GM18520 (cell line): ENCODE results near the gene TMED8.
"Not testable (repeated sequence)": the region's sequence is repeated elsewhere in the genome, so short reads cannot be mapped to it uniquely, and the experiment has no call there.

Source experiments
- ATAC-seq: cut with Tn5 transposase; IDR thresholded peaks from one replicate; pipeline ENCODE4 v1.9.1; 2021; ENCODE audit not compliant: unreplicated experiment

TMED8 gene

DNA sequence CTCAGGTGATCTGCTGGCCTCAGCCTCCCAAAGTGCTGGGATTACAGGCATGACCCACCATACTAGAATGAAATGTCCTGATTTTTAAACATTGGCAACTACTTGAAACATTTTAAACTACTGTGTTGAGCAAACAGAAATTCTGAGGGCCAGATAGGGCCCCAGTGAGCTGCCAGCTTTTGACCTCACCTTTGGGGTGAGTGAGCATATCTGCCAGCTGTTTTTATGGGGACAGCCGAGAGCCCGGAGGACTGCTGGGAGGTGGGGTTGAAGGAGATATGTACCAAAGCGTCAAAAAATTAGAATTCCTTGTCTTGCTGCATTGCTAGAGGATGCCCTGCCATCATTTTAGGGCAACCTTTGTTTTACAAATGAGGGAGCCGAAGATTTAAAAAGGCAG, 53.3 kb downstream of the TMED8 start:
- ATAC-seq: no peak

DNA sequence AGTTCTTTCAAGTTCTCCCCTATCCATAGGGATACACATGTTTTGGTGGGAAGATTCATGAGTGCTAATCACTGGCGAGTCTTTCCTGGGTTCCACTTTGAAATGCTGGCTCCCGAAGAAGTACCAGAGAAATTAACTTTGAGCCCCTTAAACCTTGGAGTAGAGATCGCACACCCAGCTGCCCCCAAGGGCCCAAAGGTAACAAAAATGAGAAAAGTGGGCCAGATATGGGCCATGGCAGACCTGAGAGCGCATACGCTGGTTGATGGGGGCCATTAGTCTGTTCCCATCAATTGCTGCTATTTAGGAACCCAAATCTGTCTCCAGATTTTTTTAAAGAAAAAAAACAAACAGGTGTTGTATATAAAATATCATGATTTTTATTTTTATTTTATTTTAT, 53.9 kb downstream of the TMED8 start:
- no peak for ATAC-seq

DNA sequence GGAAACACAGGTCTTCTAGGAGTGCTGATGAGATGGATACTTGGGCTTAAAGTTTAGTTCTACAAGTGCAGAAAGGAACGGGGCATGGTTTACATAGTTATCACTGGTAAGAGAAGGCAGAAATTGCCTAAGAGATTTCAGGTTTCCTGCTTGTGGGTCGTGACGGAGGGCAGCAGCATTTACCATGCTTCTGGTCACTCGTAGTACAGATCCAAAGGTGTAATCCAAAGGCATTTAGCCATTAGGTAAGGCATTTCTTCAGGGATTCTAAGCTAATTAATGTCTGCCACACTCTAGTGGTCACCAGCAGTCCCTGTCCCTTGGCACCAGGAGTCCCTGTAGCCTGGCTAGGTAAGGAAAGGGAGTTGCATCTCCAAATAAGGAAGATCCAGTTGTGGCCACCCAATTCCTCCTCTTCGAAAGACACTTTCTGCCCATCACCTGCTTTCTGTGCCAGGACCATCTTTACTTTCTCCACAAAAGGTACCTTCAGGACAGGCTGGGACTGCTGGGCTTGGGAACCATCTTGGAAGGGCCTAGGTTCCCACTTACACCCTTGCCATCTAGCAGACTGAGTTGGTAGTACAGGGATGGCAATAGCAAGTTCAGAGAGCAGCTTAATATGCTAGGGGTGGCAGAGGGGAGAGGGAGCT, 54.5 kb downstream of the TMED8 start:
- no peak for ATAC-seq

DNA sequence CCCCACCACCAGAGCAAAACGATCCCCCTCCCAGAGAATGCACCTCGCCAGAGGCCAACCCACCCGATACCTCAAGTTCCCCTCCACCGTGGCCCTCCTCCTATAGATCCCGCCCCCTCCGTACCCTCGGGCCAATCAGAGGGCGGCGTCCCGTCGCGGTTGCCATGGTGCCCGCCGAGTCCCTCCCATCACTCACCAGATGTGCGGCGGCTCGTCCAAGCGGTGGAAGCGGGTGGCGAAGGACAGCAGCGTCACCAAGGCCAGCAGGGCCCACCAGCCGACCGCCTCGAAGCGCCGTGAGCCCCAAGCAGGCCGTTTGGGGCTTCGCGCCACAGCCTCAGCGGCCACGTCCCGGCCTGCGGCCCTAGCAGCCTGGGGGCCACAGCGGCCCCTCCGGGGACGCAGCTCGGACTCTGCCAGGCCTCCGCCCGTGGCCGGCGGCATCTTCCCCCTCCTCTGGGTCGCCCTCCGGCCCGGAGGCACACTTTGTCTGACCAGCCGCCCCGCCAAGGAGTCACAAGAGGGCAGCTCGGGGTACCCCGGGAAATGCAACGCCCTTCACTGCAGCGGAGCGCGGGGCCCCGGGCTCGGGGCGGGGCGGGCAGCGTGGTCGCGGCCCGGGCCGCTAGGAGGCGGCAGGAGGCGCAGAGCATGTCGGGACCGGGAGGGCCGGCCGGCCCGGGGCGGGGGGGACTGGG, 56.5 kb downstream of the TMED8 start, which contains the start of gene POMT2:
POMT2 (minus strand) TSS at position 646 of the 698 bp plus-strand sequence; CDS start at position 444, 202 bp downstream.
- ATAC-seq: peak; percentile 52

DNA sequence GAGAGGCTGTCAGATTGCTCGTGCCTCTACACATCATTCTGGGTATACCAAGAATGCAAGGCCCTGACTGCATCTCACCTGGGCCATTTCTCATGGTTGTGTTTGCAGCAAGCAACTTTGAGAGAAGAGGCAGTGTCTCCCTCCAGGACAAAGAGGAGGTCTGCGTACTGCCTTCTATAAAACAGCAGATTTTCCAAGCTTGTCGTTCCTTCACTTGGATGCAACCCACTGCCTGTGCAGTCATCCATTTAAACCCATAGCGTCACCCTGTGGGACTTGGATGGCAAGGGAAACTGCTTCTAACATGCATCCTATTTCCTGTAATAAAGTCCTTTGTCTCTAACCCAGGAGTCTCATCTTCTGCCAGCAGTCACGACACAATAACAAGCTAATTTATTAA, 57.5 kb downstream of the TMED8 start:
- no peak for ATAC-seq

DNA sequence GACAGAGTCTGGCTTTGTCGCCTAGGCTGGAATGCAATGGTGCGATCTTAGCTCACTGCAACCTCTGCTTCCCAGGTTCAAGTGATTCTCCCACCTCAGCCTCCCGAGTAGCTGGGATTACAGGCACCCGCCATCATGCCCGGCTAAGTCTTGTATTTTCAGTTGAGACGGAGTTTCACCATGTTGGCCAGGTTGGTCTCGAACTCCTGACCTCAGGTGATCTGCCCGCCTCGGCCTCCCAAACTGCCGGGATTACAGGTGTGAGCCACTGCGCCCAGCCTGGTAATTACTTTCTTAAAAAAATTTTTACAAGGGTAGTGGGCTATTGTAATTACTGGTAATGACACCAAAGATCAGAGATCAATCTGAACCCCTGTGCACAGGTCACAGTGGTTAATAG, 58.1 kb downstream of the TMED8 start:
- not testable (repeated sequence) for ATAC-seq

DNA sequence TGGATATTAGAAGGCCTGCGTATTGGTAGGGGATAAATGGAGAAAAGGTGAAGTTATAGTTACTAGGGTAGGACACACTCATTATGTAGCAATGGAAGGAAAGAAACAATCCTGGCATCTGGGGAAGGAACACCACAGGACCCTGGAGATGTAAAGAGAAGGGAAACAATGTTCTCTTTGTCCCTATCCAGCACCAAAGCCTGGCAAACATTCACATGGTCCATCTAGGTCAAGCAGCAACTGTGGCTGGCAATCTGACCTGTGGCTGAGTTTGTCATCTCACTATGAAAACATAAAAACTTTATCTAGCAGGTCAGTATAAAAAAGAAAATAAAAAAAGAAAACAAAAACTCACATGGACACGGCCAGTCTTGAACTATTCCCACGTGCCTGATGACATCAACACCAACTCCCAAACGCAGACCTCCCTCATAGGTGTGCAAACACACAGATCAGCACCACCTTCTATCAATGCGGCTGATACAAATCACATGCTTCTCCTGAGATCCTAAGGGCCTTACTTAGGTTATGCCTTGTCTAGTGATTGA, 58.8 kb downstream of the TMED8 start:
- ATAC-seq: no peak

DNA sequence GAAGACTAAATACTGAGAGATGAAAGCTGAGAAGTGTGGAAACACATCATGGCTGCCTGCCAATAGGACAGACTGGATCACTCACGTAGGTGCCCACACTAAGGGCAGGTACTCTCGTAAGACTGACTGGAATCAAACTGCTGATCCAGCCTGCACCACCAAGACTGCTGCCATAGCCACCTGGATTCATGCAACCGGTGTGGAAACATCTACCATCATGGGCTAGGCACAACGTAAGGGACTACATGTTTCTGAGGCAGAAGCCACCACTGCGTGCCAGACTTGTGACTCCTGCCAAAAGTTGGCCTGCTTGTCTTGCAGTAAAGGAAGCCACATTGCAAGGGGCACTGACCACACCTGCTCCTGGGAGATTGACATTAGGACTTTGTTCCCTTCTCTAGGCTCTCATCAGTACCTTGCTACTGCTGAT, 60.0 kb downstream of the TMED8 start:
- no peak for ATAC-seq

DNA sequence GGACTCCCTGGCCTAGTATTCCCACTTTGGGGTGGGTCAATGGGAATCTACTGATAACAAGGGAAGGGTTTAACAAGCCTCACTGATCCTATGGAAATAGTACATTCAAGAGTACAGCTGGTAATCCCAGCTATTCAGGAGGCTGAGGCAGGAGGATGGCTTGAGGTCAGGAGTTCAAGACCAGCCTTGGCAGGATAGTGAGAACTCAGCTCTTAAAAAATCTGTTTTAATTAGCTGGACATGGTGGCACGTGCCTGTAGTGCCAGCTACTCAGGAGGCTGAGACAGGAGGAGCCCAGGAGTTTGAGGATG, 60.7 kb downstream of the TMED8 start:
- ATAC-seq: no peak

DNA sequence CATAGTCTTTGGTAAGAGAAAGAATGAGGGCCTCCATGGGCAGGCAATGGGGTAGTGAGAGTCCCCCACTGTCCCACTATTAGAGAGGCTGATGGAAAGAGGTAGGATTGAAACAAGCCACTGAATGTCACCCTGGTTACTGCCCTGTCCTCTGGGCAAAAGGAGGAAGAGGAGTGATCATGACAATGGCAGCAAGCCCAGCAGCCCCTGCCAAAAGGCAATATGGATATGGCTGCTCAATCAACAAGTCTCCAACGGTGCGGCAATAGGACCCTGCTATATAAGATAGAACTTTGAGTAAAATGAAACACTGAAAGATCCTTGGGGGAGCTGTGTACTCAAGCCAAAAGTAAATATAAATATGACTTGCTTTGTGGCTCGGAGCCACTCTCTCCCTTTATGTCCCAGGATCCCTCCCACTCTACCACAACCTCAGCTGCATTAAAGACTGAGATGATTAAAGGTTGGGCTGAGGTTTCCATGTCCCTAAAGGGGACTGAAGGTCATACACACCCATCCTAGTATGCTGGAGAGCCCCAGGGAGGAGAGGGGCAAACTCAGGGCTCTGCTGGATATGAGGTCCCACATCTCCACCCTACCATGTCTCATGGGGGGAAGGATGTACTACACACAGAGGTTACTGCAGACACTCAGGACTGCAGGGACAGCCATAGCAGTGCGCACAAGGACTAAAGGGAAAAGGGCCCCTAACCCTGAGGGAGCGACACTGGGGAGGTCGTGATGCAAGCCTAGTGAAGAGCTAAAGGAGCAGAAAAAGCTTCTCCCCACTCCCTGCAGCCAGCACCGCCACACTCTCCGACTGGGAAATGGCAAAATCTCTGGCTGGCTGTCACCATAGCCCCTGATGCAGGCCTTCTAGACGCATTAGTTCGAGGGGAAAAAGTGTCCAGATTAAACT, 62.1 kb downstream of the TMED8 start:
- no peak for ATAC-seq

DNA sequence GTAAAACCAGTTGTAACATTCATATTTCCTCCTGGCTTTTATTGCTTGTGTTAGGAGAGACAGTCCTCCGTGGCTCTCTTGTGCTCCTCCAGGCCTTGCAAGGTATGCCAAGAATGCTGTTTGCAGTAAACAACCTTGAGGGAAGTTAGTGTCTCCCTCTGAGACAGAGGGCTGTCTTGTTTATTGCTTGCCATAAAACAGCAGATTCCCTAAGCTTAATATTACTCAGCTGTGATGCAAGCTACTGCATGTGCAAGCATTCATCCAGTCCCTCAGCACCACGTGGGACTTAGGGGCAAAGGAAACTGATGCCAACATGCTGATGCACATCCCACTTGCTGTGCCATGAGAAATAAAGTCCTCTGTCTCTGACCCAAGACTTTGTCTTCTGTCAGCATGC, 62.9 kb downstream of the TMED8 start:
- no peak for ATAC-seq

DNA sequence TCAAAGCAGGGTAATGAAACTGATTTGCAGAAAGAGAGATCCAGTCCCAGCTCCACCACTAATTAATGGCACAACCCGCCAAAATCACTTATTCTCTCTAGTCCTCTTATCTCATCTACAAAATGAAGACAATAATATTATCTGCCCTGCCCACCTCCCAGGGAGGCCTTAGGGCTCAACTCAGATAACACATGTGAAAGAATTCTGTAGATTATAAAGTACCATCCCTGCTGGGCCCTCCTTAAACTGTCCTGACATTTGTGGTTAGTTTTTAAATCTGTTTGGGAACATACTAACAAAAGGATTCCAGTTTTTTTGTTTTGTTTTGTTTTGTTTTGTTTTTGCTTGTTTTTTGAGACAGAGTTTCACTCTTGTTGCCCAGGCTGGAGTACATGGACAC, 63.5 kb downstream of the TMED8 start:
- ATAC-seq: no peak

DNA sequence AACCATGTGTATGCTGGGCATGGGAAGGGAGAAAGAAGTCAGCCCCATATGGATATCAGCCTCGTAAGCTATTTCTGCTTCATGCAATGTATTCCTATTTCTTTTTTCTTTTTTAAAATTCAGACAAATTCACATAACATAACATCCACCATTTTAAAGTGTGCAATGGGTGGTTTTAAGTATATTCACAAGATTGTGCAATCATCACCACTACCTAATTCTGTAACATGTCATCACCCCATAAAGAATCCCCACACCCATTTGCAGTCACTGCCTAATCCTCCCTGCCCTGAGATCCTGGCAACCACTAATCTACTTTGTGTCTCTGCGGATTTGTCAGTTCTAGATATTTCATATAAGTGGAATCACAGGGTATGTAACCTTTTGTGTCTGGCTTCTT, 65.7 kb downstream of the TMED8 start:
- ATAC-seq: no peak

DNA sequence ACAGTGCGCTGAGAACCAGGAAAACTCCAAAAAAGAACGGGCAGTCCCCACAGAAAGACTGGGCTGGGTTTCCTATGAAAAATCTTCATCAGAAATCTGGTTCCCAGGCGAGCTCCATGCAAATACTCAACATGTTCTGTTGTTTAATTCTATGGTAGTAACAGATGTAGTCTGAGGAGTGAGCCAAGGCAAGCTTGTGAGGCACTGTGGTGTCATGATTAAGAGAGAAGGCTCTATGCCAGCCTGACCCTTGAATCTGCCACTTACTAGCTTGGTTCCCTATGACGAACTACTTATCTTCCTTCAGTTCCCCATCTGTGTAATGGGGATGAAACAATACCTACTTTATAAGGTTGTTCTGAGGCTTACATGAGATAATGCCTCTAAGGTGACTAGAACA, 66.9 kb downstream of the TMED8 start:
- ATAC-seq: no peak

DNA sequence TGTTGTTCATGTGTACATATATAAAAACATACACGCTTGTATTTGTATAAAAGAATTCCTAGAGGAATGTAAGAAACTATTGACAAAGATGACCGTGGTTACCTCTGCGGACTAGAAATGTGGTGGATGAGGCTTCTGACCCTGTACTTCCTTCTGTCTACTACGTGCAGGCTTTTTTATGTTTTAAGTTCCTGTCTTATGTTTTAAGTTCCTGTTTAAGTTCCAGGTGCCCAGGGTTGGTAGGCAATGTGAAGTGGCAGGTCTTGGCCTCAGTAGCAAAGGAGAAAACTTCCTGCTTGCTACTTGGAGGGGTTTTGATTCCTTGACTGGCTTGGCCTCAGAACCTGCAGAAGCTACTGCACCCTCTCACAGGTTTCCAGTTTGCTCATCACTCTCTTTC, 67.8 kb downstream of the TMED8 start:
- ATAC-seq: no peak

DNA sequence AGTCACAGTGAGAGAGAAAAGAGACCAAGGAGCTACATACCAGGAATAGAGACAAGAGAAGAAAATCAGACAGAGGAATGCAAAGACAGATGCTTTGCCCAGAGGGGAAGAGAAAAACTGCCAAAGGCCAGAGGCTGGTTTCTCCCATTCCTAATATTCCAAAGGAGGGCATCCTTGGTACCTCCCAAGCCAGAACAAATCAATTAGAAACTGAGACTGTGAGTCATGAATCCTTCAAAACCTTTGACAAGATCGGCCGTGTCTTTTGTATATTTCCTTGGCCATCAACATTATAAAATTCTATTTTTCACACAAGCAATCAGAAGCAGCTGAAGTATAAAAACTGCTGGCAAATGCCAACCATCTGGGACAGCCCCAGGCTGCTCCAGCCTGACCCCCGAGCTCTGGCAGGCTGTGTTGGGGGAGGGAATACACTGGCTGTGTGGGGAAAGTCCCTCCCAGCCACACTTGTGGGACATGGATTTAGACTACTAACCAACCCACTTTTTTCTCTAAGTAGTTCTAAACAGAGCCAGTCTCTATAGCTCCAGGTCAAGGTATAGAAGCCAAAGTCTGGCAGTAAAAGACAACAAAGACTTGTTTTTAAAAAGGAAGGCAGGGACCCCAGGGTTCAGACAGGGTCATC, 69.9 kb downstream of the TMED8 start:
- no peak for ATAC-seq

DNA sequence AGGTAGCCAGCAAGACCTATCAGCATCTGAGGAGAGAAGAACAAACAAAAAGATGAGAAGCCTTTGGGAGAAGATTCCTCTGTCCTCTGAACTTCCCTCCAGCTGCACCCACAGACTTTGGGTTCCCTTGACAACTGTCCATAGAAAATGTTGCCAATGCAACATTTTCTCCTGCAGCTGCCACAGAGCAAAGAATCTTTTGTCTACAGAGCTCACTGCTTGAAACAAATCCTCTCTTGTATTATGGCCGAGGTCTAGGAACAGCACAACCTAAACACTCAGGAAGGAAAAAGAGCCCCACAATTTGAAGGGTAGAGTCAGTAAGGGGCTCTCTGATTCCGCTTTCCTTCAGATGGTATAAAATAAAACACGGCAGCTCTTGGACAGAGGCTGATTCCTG, 70.5 kb downstream of the TMED8 start:
- no peak for ATAC-seq

DNA sequence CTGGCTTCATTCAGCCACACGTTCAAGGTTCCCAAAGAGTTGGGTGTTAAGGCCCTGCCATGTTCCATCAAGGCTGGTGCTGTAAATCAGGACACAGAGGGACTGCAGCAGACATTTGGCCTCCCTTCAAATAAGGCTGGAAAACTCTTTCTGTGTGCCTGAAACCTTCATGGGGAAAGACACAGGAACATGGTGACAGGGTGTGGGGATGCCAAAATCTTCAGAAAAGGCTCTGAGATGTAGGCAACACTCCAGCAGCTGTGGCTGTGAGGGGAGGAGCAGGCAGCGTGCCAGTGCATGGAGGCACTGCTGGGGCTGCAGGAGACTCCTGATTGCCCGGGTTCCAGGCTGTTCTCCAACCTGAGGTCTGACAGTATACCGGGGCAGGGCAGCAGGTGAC, 71.2 kb downstream of the TMED8 start:
- ATAC-seq: no peak

DNA sequence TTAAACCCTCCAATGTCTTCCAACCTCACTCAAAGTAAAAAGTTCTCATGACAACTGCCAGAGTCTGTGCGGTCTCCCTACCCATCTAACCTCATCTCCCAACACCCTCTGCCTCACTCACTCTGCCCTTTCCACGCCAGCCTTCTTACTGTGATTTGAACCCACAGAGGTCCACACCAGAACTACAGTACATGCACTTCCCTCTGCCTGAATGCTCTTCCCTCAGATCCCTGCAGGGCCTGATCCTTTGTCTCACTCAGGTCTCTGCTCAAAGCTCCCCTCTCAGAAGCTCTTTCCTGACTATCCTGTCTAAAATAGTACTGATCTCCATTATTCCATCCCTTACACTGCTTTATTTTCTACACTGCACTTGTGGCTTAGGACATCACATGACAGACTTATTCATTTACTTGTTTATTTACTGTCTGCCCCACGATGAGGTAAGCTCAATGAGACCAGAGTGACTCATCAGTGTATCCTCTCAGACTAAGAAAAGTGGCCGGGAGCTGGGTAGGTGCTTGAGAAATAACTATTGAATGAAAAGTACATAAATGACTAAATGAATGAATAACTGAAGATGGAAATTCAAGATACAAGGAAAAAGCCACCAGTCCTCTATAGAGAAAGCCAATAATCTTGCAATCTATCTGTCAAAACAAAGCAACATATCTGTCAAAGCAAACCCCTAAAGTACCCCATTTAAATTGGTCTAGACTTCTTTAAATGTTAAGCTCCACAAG, 73.3 kb downstream of the TMED8 start:
- peak; percentile 60 for ATAC-seq

DNA sequence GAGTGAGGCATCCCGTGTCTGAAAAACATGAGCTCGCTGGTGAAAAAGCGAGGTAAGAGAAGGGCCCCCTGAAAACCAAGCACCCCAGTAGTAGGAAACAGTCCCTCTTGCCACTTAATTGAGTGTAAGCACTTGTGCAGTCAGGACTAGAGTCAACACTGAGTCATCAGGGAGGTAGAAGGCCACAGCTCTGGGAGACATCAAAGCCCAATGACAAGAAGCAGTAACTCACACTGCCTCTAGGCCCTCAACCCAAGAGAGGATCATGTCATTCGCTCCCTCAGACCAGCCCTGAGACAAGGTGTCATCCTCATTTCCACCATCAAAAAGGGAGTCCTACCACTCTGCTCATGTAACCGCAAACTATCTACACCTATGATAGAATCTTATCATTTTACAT, 74.0 kb downstream of the TMED8 start:
- peak; percentile 52 for ATAC-seq
